ENCODE results near the gene S100A2. TPM values are rescaled to one million over a fixed set of nuclear protein-coding genes. Genes with fewer than 3 reads are reported as not detected.
A peak's percentile ranks its signal among the peaks of the same experiment; 100 is the strongest.

Gene S100A2
- total RNA-seq, 1 donor from 2014 or later = 4,166 TPM

- ATAC-seq = no peak
Measured at GRCh38 chr1:153544453-153545066, 21.1 kb downstream of the S100A2 start.

- ATAC-seq = no peak
Measured at GRCh38 chr1:153543736-153544135, 21.9 kb downstream of the S100A2 start.

GRCh38 chr1:153542956-153543711 is 22.5 kb downstream of the S100A2 start:
- no peak for ATAC-seq

GRCh38 chr1:153541641-153542590 is 23.7 kb downstream of the S100A2 start:
- no peak for ATAC-seq

- ATAC-seq = no peak
Measured at GRCh38 chr1:153540394-153541361, 25.0 kb downstream of the S100A2 start, which contains the start of gene S100A5. Gene S100A5, minus strand, starts transcription at chr1:153540934. Its CDS starts 743 bp downstream, at chr1:153540191.

GRCh38 chr1:153539395-153540093 is 26.1 kb downstream of the S100A2 start:
- no peak for ATAC-seq

GRCh38 chr1:153538315-153538821 is 27.3 kb downstream of the S100A2 start:
- peak; percentile 9 for ATAC-seq

GRCh38 chr1:153537376-153537730 is 28.3 kb downstream of the S100A2 start:
- no peak for ATAC-seq

GRCh38 chr1:153536671-153537375 is 28.8 kb downstream of the S100A2 start:
- peak; percentile 47 for ATAC-seq

- ATAC-seq = peak; percentile 67
Measured at GRCh38 chr1:153536012-153536670, 29.5 kb downstream of the S100A2 start.

GRCh38 chr1:153535242-153536011 is 30.2 kb downstream of the S100A2 start, which contains the start of gene S100A6:
Gene S100A6, minus strand, starts transcription at chr1:153535991. Its CDS starts 652 bp downstream, at chr1:153535339.
- ATAC-seq = peak; percentile 68

GRCh38 chr1:153534925-153535241 is 30.8 kb downstream of the S100A2 start:
- ATAC-seq = no peak

GRCh38 chr1:153534226-153534924 is 31.3 kb downstream of the S100A2 start:
- no peak for ATAC-seq

GRCh38 chr1:153533689-153534201 is 31.9 kb downstream of the S100A2 start:
- ATAC-seq = peak; percentile 31

GRCh38 chr1:153532769-153533599 is 32.7 kb downstream of the S100A2 start:
- ATAC-seq = peak; percentile 47

- no peak for ATAC-seq
Measured at GRCh38 chr1:153532181-153532580, 33.5 kb downstream of the S100A2 start.

- no peak for ATAC-seq
Measured at GRCh38 chr1:153531638-153532037, 34.0 kb downstream of the S100A2 start.
